CD4-positive, CD25-positive, alpha-beta regulatory T cell (primary cell): Measurements from ENCODE around the gene TMEM201. TPM values are rescaled to one million over a fixed set of nuclear protein-coding genes. Genes with fewer than 3 reads are reported as not detected.

Source experiments
- ATAC-seq, 2 donors: fragments of 150-1000 bp; cut with Tn5 transposase; one replicate each; pipeline ENCODE4 v1.10.0; 2021; ENCODE audit warnings: low read depth in 2 of 2, moderate number of reproducible peaks in 2 of 2, moderate library complexity in 1 of 2
- DNase-seq, 3 donors: peaks; one replicate each; pipeline versions ENCODE4 v3.0.0 to v3.0.0-alpha.2; 2012 to 2022; ENCODE audit warnings: mixed read lengths in 1 of 3
- H3K27ac ChIP-seq: one replicate; pipeline ENCODE4 v1.7.0; 2013; ENCODE audit warnings: mild to moderate bottlenecking, low read length; ENCODE audit not compliant: insufficient read depth, poor library complexity, severe bottlenecking
- H3K27me3 ChIP-seq: one replicate; pipeline ENCODE4 v1.7.0; 2013; ENCODE audit warnings: low read length; ENCODE audit not compliant: control insufficient read depth, insufficient read depth
- H3K36me3 ChIP-seq: one replicate; pipeline ENCODE4 v1.7.0; 2013; ENCODE audit warnings: mild to moderate bottlenecking, low read length, moderate library complexity; ENCODE audit not compliant: control insufficient read depth, insufficient read depth
- H3K4me1 ChIP-seq: 2 replicates; pipeline ENCODE4 v1.7.0; 2013; ENCODE audit warnings: mild to moderate bottlenecking, low read length; ENCODE audit not compliant: insufficient read depth, control insufficient read depth, poor library complexity, severe bottlenecking
- H3K4me3 ChIP-seq: one replicate; pipeline ENCODE4 v1.7.0; 2013; ENCODE audit warnings: low read depth, mild to moderate bottlenecking, low read length, moderate library complexity
- H3K9me3 ChIP-seq, 2 experiments: 1 replicate in 1 of 2; 2 replicates in 1 of 2; pipeline ENCODE4 v1.7.0; 2013; ENCODE audit warnings: low read length in 2 of 2, mild to moderate bottlenecking in 1 of 2, moderate library complexity in 1 of 2; ENCODE audit not compliant: control insufficient read depth in 2 of 2
- H3K27ac Mint-ChIP-seq, 3 donors: one replicate each; pipeline ENCODE4 v1.8.0; 2020 to 2022; ENCODE audit warnings: mild to moderate bottlenecking in 3 of 3, mixed read lengths in 3 of 3, moderate library complexity in 2 of 3
- H3K27me3 Mint-ChIP-seq: one replicate; pipeline ENCODE4 v1.8.0; 2022; ENCODE audit warnings: mild to moderate bottlenecking, mixed read lengths
- H3K36me3 Mint-ChIP-seq: one replicate; pipeline ENCODE4 v1.8.0; 2020; ENCODE audit warnings: mixed read lengths
- H3K4me1 Mint-ChIP-seq, 4 donors: one replicate each; pipeline ENCODE4 v1.8.0; 2020 to 2022; ENCODE audit warnings: mixed read lengths in 4 of 4, mild to moderate bottlenecking in 1 of 4
- H3K4me3 Mint-ChIP-seq, 4 donors: one replicate each; pipeline ENCODE4 v1.8.0; 2020 to 2022; ENCODE audit warnings: mild to moderate bottlenecking in 4 of 4, mixed read lengths in 4 of 4, moderate library complexity in 3 of 4
- H3K9me3 Mint-ChIP-seq, 7 donors: one replicate each; pipeline ENCODE4 v1.8.0; 2020 to 2022; ENCODE audit warnings: mixed read lengths in 7 of 7, mild to moderate bottlenecking in 3 of 7, moderate library complexity in 2 of 7
- polyA plus RNA-seq, 4 donors: library from polyadenylated mRNA; unstranded; fragments of 300-500 nt; fragmentation: Illumina TruSeq; gene quantifications; one replicate each; pipeline ENCODE4 v1.2.3, GENCODE V29; 2021
- total RNA-seq: library from RNA; stranded (reverse); gene quantifications from one replicate; pipeline ENCODE4 v1.2.3, GENCODE V29; 2022

Gene TMEM201
- total and polyA plus RNA-seq, 5 donors from 2014 or later, result 1.1 to 12.1 (median 1.5) TPM

DNA sequence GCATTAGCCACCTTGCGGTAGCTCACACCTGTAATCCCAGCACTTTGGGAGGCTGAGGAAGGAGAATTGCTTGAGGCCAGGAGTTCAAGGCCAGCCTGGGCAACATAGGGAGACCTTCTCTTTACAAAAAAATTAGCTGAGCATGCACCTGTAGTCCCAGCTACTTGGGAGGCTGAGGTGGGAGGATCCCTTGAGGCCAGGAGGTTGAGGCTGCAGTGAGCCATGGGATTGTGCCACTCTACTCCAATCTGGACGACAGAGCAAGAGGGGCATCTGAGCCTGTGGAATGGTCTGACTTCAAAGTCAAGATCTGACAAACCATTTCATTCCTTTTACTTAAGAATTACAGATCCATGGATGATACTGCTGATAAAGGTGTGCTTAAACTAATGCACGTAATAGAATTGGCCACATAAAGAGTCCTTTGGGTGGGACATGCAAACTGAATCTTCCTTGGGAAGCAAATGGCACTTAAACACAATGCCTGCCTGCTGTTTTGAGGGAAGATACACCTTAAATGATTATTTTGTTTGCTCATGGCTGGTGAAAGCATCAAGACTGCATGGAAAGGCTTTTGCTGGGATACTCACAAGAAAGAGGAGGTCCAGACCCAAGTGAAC lies 2.5 kb upstream of the TMEM201 start:
- H3K27me3 ChIP-seq, result no peaks in the 10 kb centered on the region
- Mint-ChIP-seq H3K36me3 (peaks cover 4% of the 10 kb centered on the region), H3K27ac (no peak overlapping the region), H3K4me1 (peaks cover 0 to 23% (median 14%) of the 10 kb centered on the region in 4 donors), H3K9me3 (no peaks in the 10 kb centered on the region), H3K4me3 (peak overlapping the region in 1 of 4 donors; percentile 13), H3K27me3 (no peaks in the 10 kb centered on the region)
- peaks cover 13% of the 10 kb centered on the region for H3K4me1 ChIP-seq
- no peaks in the 10 kb centered on the region for H3K9me3 ChIP-seq
- H3K27ac ChIP-seq, result no peak overlapping the region
- no peak overlapping the region for H3K4me3 ChIP-seq
- DNase-seq, result no peak
- no peaks in the 10 kb centered on the region for H3K36me3 ChIP-seq
- ATAC-seq, result no peak

DNA sequence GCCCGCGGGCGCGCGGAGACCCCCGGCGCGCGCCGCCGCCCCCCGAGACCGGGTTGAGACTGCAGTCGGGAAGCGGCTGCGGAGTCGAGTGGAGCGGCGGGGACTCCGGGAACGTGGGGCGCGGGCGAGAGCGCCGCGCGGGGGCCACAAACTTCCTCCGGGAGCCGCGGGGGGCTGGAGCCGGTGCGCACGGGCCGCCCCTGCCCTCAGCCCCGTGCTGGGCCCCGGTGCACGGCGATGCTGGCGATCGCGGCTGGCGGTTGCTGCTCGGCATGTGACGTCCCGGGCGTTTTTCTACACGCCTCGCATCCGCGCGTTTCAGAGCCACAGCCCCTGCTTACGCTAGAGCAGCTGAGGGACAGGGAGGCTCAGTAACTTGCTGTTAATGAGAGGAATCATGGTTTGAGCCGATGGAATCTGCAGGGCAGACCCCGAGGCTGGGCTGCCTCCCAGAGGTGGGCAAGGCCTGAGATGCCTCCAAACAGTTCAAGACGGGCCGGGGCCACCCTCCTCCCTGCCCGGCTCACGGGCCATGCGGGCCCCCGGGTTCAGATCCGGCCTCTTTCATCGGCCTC lies 520 bp downstream of the TMEM201 start:
- Histone ChIP-seq H3K9me3 (no peaks in the 10 kb centered on the region), H3K4me3 (peak overlapping the region; percentile 60), H3K27me3 (no peaks in the 10 kb centered on the region), H3K27ac (peak overlapping the region; percentile 47), H3K36me3 (no peaks in the 10 kb centered on the region), H3K4me1 (peaks cover 26% of the 10 kb centered on the region)
- peak overlapping the region; percentile 41 to 90 (median 78) for H3K27ac Mint-ChIP-seq
- no peaks in the 10 kb centered on the region for H3K36me3 Mint-ChIP-seq
- H3K4me3 Mint-ChIP-seq, result peak overlapping the region; percentile 87 to 97 (median 90)
- ATAC-seq (peak; percentile 8 to 19), DNase-seq (peak; percentile 17 to 70 (median 45))
- no peaks in the 10 kb centered on the region for H3K9me3 Mint-ChIP-seq
- peaks cover 0 to 45% (median 22%) of the 10 kb centered on the region in 4 donors for H3K4me1 Mint-ChIP-seq
- H3K27me3 Mint-ChIP-seq, result no peaks in the 10 kb centered on the region

DNA sequence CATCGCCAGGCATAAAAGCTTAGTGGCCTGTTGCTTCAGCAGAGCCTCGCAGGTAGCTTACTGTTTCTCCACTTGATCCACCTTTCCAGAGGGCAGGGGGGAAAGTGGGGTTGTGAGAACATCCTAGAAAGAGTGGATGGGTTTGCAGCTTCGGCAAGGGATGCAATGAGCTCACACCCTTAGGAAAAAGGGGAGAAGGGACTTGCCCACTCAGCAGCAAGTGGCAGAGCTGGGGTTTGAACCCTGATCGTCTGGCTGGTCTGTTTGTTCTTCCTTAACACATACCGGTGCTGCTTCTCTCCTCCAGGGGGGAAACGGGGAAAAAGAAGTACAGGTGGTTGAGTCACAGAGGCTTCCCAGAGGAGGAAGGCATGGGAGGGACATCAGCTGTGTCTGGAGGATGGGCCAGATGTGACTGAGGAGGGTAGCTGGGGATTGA lies 1.0 kb downstream of the TMEM201 start:
- Mint-ChIP-seq H3K27me3 (no peaks in the 10 kb centered on the region), H3K4me1 (peaks cover 0 to 45% (median 22%) of the 10 kb centered on the region in 4 donors), H3K27ac (peak overlapping the region; percentile 41 to 90 (median 78)), H3K4me3 (peak overlapping the region; percentile 87 to 97 (median 90)), H3K9me3 (no peaks in the 10 kb centered on the region), H3K36me3 (no peaks in the 10 kb centered on the region)
- DNase-seq, result no peak
- Histone ChIP-seq H3K27ac (peak overlapping the region; percentile 47), H3K36me3 (no peaks in the 10 kb centered on the region), H3K9me3 (no peaks in the 10 kb centered on the region), H3K4me3 (peak overlapping the region; percentile 60), H3K4me1 (peaks cover 26% of the 10 kb centered on the region), H3K27me3 (no peaks in the 10 kb centered on the region)
- ATAC-seq, result no peak

DNA sequence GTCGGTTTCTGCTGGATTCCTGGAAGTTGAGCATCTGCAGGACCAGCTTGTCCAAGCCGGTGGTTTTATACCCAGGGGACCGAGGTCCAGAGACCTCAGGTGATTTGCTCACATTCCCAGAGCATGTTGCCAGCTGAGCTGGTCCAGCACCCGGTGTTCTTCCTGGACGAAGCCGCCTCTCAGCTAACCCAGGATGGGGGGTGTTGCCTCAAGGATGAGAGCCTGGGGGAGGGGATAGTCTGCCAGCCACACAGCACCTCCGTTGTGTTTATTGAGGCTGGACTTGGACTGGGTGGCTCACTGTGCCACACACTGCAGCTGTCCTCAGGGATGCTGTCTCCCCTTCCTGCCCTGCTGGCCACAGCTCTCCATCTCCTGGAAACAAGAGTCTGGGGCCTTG lies 1.5 kb downstream of the TMEM201 start:
- H3K36me3 ChIP-seq, result no peaks in the 10 kb centered on the region
- H3K4me3 ChIP-seq, result no peak overlapping the region
- DNase-seq (no peak), ATAC-seq (no peak)
- H3K9me3 ChIP-seq, result no peaks in the 10 kb centered on the region
- no peak overlapping the region for H3K27ac ChIP-seq
- H3K27ac Mint-ChIP-seq, result peak overlapping the region in 2 of 3 donors; percentile 78 to 90
- H3K27me3 Mint-ChIP-seq, result no peaks in the 10 kb centered on the region
- H3K4me1 ChIP-seq, result peaks cover 26% of the 10 kb centered on the region
- H3K4me1 Mint-ChIP-seq, result peaks cover 0 to 45% (median 22%) of the 10 kb centered on the region in 4 donors
- H3K36me3 Mint-ChIP-seq, result no peaks in the 10 kb centered on the region
- peak overlapping the region; percentile 87 to 97 (median 90) for H3K4me3 Mint-ChIP-seq
- H3K27me3 ChIP-seq, result no peaks in the 10 kb centered on the region
- H3K9me3 Mint-ChIP-seq, result no peaks in the 10 kb centered on the region

DNA sequence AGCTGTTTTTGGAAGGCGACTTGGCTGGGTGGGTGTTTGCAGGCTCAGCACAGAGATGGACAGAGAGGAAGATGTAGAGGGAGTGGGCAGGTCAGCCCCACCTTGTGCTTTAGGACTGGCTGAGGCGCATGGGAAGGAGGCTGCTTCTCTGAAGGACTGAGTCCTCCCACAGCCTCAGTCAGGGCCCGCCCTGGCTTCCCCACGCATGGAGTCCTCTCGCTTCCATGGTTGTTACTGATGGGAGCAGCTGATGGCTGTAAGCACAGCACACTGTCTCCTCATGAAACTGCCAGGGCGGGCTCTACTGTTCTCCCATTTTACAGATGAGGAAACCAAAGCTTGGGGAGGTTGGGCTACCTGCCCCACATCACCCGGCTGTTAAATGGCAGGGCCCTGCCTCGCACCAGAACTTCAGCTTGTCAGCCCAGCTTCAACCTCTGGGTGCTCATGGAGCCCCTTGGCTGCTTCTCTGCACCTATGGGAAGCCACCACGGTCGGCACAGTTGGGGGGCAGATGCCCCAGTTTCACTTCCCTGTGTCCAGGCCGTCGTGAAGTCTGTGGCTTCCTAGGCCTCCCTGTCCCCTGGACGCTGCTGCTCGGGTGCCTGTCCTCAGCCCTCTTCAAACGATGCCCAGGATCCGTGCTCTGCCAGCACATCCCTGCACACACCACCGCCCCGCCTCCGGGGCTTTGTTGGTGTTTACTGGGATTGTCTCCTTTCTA lies 2.4 kb downstream of the TMEM201 start:
- Histone ChIP-seq H3K36me3 (no peaks in the 10 kb centered on the region), H3K9me3 (no peaks in the 10 kb centered on the region), H3K4me1 (peaks cover 26% of the 10 kb centered on the region), H3K27me3 (no peaks in the 10 kb centered on the region), H3K4me3 (no peak overlapping the region), H3K27ac (no peak overlapping the region)
- H3K27me3 Mint-ChIP-seq, result no peaks in the 10 kb centered on the region
- peak overlapping the region; percentile 48 to 97 (median 74) for H3K4me3 Mint-ChIP-seq
- DNase-seq (no peak), ATAC-seq (no peak)
- no peaks in the 10 kb centered on the region for H3K9me3 Mint-ChIP-seq
- H3K36me3 Mint-ChIP-seq, result no peaks in the 10 kb centered on the region
- H3K27ac Mint-ChIP-seq, result peak overlapping the region in 1 of 3 donors; percentile 1
- peaks cover 0 to 45% (median 22%) of the 10 kb centered on the region in 4 donors for H3K4me1 Mint-ChIP-seq

DNA sequence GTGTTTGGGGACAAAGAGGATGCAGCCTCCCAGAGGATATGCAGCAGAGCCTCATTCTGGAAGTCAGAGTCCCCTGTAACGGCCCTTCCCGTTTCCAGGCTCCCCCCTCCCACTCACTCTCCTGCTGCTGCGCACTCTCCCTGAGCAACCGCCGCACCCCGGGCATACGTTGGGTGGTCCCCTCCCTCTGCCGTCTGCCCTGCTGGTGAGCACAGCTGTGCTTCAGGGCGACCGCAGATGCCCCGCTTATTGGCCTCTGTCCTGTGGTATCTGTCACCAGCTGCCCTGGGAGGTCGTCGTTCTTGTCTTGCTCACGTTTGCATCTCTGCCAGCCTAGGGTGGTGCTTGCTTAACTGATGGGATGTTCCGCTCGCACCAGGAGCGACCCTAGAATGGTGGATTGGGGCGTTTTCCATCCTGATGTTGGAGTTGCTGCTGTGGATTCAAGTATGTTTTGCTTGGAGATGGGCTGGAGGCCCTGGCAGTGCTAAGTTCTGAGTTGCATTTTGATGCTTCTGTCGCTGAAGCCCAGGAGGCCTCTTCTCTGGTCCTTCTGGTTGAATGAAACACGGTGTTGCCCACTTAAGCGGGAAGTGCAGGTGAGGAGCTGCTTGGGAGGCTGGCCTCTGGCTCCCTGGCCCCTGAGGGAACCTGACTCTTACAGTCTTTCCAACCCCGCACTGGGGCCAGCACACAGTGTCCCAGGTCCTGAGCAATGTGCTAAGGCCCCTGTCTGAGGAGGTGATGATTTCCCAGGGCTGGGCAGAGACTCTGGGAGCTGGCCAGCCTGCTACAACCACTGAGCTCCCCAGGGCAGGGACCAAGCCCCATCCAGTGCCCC lies 3.2 kb downstream of the TMEM201 start:
- Mint-ChIP-seq H3K36me3 (no peaks in the 10 kb centered on the region), H3K27me3 (no peaks in the 10 kb centered on the region), H3K4me3 (peak overlapping the region in 2 of 4 donors; percentile 59 to 97), H3K27ac (peak overlapping the region in 1 of 3 donors; percentile 55), H3K9me3 (no peaks in the 10 kb centered on the region), H3K4me1 (peaks cover 0 to 45% (median 22%) of the 10 kb centered on the region in 4 donors)
- Histone ChIP-seq H3K27me3 (no peaks in the 10 kb centered on the region), H3K4me1 (peaks cover 26% of the 10 kb centered on the region), H3K4me3 (no peak overlapping the region), H3K36me3 (no peaks in the 10 kb centered on the region), H3K27ac (no peak overlapping the region), H3K9me3 (no peaks in the 10 kb centered on the region)
- DNase-seq (no peak), ATAC-seq (no peak)

DNA sequence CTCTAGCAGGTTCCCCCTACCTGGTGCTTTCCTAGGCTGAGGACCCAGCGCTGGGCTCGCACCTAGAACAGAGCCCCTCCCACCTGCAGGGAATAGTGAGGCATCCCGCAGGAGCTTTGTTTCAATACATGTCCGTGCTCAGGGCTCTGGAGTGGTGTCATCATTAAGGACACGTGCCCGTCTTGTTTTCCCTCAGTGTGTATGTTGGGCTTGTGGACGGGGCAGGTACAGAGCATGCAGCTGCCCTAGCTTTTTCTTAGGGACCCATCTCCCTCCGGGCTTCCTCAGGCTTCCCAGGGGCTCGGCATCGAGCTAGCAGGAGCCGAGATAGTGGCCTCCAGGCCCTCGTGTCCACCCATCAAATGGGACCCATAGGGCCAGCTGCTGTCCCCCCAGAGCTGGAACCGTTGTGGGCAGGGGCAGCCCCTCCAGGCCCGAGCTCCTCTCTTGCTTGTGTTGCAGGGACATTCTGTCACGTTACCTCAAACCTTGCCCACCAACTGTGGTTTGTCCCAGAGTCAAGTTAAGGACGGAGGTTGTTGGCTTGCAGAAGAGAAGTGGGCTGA lies 3.9 kb downstream of the TMEM201 start:
- H3K27ac Mint-ChIP-seq, result no peak overlapping the region
- no peaks in the 10 kb centered on the region for H3K27me3 Mint-ChIP-seq
- ATAC-seq, result no peak
- no peak for DNase-seq
- no peaks in the 10 kb centered on the region for H3K36me3 Mint-ChIP-seq
- H3K27ac ChIP-seq, result no peak overlapping the region
- H3K4me1 ChIP-seq, result peaks cover 26% of the 10 kb centered on the region
- no peaks in the 10 kb centered on the region for H3K27me3 ChIP-seq
- no peak overlapping the region for H3K4me3 ChIP-seq
- H3K9me3 Mint-ChIP-seq, result no peaks in the 10 kb centered on the region
- peaks cover 0 to 45% (median 22%) of the 10 kb centered on the region in 4 donors for H3K4me1 Mint-ChIP-seq
- peaks cover 3% of the 10 kb centered on the region for H3K36me3 ChIP-seq
- peak overlapping the region in 1 of 4 donors; percentile 35 for H3K4me3 Mint-ChIP-seq
- no peaks in the 10 kb centered on the region for H3K9me3 ChIP-seq
